Hepatocyte (in vitro differentiated cells): ENCODE results near the gene HOXA6.

ENCODE experiments used
- EZH2 ChIP-seq: fragments of 200-600 bp; sonication (generic); IDR thresholded peaks from 2 replicates; pipeline ENCODE4 v1.6.1; 2016; ENCODE audit warnings: antibody characterized with exemption, mild to moderate bottlenecking, borderline replicate concordance
- TF ChIP-seq, protein P1 (sequence below): fragments of 200-600 bp; sonication (generic); IDR thresholded peaks from 2 replicates; pipeline ENCODE4 v1.5.1; 2016; ENCODE audit warnings: antibody characterized with exemption, mild to moderate bottlenecking; ENCODE audit not compliant: poor library complexity

DNA sequence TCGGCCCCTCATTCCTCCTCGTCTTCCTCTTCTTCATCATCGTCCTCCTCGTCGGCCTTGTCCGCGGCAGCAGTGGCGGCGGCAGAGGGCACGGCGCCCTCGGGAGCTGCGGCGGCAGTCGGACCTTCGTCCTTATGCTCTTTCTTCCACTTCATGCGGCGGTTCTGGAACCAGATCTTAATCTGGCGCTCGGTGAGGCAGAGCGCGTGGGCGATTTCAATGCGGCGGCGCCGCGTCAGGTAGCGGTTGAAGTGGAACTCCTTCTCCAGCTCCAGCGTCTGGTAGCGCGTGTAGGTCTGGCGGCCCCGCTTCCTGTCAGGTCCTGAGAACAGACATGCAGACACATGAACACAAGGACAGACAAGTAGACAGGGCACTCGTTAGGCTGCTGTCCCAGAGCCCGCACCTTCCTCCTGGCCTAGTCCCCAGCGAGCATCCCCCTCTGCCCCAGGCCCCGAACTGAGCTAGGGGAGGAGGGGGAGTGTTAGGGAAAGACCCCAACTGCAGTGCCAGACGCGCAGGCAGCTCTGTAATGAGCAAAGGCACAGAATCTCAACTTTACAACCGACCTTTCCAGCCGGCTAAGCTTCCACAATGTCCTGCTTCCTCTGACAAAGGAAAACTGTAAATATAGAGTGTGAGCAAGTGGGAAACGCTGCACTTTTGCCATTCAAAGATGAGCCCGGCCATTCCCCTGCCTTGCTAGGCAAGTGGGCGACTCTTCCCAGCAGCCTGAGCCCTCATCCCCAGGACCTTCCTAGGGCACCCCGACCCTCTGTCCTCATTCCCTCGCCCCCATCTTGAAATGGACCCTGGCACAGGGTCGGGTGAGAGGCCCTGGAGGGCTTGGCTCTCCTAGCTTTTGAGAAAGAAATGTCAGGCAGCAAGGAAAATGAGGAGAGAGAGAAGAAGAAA is 7.6 kb upstream of the HOXA6 start:
- TF ChIP-seq, protein P1, sequence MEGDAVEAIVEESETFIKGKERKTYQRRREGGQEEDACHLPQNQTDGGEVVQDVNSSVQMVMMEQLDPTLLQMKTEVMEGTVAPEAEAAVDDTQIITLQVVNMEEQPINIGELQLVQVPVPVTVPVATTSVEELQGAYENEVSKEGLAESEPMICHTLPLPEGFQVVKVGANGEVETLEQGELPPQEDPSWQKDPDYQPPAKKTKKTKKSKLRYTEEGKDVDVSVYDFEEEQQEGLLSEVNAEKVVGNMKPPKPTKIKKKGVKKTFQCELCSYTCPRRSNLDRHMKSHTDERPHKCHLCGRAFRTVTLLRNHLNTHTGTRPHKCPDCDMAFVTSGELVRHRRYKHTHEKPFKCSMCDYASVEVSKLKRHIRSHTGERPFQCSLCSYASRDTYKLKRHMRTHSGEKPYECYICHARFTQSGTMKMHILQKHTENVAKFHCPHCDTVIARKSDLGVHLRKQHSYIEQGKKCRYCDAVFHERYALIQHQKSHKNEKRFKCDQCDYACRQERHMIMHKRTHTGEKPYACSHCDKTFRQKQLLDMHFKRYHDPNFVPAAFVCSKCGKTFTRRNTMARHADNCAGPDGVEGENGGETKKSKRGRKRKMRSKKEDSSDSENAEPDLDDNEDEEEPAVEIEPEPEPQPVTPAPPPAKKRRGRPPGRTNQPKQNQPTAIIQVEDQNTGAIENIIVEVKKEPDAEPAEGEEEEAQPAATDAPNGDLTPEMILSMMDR, result no peak
- TF ChIP-seq EZH2, result peak; percentile 98
